SK-N-SH (cell line): ENCODE results near the gene MTHFD1L.

ENCODE experiments used
- FOXM1 ChIP-seq: IDR thresholded peaks from 2 replicates; pipeline ENCODE4 v1.4.0; 2012; ENCODE audit warnings: low read depth, mild to moderate bottlenecking
- IRF3 ChIP-seq: fragments of 150-350 bp; IDR thresholded peaks from 2 replicates; pipeline ENCODE4 v1.6.1; 2016; ENCODE audit warnings: mild to moderate bottlenecking, low read depth, low read length
- MAX ChIP-seq: IDR thresholded peaks from 2 replicates; pipeline ENCODE4 v1.4.0; 2012; ENCODE audit warnings: low read depth
- NRF1 ChIP-seq: IDR thresholded peaks from 2 replicates; pipeline ENCODE4 v1.6.1; 2012; ENCODE audit warnings: low read depth, mild to moderate bottlenecking, low read length
- PBX3 ChIP-seq: IDR thresholded peaks from 2 replicates; pipeline ENCODE4; 2012
- POLR2AphosphoS5 ChIP-seq: IDR thresholded peaks from 2 replicates; pipeline ENCODE4 v1.6.1; 2012; ENCODE audit warnings: low read depth, low read length
- TAF1 ChIP-seq: IDR thresholded peaks from 2 replicates; pipeline ENCODE4 v1.6.1; 2012; ENCODE audit warnings: low read depth, mild to moderate bottlenecking, low read length, moderate library complexity, borderline replicate concordance
- TEAD4 ChIP-seq: IDR thresholded peaks from 2 replicates; pipeline ENCODE4 v1.4.0; 2012; ENCODE audit warnings: mild to moderate bottlenecking, borderline replicate concordance; ENCODE audit not compliant: insufficient read depth
- YY1 ChIP-seq: IDR thresholded peaks from 2 replicates; pipeline ENCODE4 v1.4.0; 2012; ENCODE audit warnings: low read depth, mild to moderate bottlenecking
- TF ChIP-seq, protein P1 (sequence below): fragments of 200-600 bp; sonication (generic); IDR thresholded peaks from 2 replicates; pipeline ENCODE4 v1.6.1; 2017; ENCODE audit warnings: antibody characterized with exemption, mild to moderate bottlenecking, moderate library complexity
- TF ChIP-seq, protein P2 (sequence below): fragments of 150-350 bp; IDR thresholded peaks from 2 replicates; pipeline ENCODE4 v1.6.1; 2017; ENCODE audit warnings: antibody characterized with exemption, low read length, low read depth, borderline replicate concordance

- TF ChIP-seq, protein P1, sequence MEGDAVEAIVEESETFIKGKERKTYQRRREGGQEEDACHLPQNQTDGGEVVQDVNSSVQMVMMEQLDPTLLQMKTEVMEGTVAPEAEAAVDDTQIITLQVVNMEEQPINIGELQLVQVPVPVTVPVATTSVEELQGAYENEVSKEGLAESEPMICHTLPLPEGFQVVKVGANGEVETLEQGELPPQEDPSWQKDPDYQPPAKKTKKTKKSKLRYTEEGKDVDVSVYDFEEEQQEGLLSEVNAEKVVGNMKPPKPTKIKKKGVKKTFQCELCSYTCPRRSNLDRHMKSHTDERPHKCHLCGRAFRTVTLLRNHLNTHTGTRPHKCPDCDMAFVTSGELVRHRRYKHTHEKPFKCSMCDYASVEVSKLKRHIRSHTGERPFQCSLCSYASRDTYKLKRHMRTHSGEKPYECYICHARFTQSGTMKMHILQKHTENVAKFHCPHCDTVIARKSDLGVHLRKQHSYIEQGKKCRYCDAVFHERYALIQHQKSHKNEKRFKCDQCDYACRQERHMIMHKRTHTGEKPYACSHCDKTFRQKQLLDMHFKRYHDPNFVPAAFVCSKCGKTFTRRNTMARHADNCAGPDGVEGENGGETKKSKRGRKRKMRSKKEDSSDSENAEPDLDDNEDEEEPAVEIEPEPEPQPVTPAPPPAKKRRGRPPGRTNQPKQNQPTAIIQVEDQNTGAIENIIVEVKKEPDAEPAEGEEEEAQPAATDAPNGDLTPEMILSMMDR, result no peak
- TF ChIP-seq MAX (no peak), POLR2AphosphoS5 (no peak), TEAD4 (no peak), YY1 (no peak), FOXM1 (no peak), TAF1 (no peak), PBX3 (no peak), NRF1 (no peak), IRF3 (no peak)
- TF ChIP-seq, protein P2, sequence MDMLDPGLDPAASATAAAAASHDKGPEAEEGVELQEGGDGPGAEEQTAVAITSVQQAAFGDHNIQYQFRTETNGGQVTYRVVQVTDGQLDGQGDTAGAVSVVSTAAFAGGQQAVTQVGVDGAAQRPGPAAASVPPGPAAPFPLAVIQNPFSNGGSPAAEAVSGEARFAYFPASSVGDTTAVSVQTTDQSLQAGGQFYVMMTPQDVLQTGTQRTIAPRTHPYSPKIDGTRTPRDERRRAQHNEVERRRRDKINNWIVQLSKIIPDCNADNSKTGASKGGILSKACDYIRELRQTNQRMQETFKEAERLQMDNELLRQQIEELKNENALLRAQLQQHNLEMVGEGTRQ, result no peak
These were observed 228.2 kb downstream of the MTHFD1L start for GRCh38 chr6:151093706-151094105.
